HG03575 (cell line): ENCODE data around the gene BPIFB4.
"Not testable (repeated sequence)": the region's sequence is repeated elsewhere in the genome, so short reads cannot be mapped to it uniquely, and the experiment has no call there.

Source experiments
- ATAC-seq: cut with Tn5 transposase; IDR thresholded peaks from one replicate; pipeline ENCODE4 v1.9.1; 2021; ENCODE audit not compliant: unreplicated experiment, insufficient number of reproducible peaks, low FRiP score; ENCODE audit errors: extremely low read depth

The BPIFB4 gene

DNA sequence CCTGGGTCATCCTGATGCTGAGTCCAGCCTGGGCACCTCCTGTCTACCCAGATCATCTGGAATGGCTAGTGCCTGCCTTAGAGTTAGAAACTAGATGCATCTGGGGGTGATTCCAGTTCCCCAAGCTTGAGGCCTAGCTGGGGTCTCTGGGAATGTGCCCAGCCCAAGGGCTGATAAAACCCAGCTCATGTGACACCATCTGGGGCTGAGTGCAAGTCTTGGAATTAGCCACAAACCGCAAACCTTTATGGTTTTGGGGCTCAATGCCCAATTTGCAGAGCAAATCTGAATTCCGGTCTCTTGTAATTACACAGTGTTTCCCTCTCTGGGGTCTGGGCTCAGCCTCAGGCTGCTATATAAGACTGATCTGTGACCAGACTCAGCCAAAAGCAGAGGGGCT, at the start of gene BPIFB4:
Gene BPIFB4, plus strand, starts transcription at position 385 of the 400 bp plus-strand sequence. CDS start 1,884 bp downstream, outside the sequence.
- no peak for ATAC-seq

- no peak for ATAC-seq
These were observed 49.4 kb upstream of the BPIFB4 start for GRCh38 chr20:33030076-33030475.

- ATAC-seq = no peak
These were observed 48.9 kb upstream of the BPIFB4 start for GRCh38 chr20:33030569-33030968.

DNA sequence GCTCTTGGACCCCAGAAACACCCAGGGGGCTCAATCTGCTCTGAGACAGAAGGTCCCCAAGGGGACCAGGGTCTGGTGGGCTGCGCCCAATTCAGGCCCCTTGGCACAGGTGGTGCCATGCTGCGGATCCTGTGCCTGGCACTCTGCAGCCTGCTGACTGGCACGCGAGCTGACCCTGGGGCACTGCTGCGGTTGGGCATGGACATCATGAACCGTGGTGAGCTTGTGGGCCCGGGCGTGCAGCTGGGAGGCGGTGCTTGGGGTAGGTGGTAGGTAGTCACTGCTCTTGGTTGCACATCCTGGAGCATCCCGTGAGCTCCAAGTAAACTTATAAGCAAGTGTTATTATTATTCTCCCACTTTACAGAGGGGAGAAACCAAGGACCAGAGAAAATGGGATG, 47.9 kb upstream of the BPIFB4 start, which contains the start of gene BPIFB6:
Gene BPIFB6, plus strand, starts transcription at position 118 of the 400 bp plus-strand sequence. Its CDS starts 0 bp downstream, at position 118.
- no peak for ATAC-seq

- ATAC-seq = no peak
These were observed 46.9 kb upstream of the BPIFB4 start for GRCh38 chr20:33032555-33032954.

DNA sequence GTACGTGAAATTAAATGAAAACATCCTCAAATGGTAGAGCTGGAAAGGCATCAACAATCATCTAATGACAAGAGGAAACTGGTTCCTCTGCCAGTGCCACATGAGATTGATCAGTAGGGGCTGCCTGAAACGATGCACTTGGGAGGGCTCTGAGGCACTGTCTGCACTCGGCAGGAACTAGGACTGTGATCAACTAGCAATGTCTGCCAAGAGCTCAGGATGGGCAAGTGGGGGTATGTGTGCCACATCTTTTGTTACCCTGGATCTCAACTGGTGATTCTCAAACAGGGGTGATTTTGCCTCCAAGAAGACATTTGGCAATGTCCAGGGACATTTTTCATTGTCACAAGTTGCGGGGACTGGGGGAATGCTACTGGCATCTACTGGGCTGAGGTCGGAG, 46.1 kb upstream of the BPIFB4 start:
- no peak for ATAC-seq

DNA sequence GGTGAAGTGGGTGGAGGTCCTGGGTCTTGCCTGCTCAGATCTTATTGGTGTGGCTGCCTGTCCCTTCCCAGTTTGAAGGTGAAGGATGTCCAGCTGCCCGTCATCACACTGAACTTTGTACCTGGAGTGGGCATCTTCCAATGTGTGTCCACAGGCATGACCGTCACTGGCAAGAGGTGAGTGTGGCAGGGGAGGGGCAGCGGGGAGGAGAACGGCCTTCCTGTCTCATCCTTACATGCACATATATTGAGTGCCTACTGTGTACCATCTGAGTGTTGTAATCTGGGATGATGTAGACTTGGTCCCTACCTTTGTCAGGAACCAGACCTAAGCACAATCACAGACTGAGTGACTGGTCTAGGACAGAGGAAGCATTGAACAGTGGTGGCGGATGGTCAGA, 45.3 kb upstream of the BPIFB4 start:
- no peak for ATAC-seq

DNA sequence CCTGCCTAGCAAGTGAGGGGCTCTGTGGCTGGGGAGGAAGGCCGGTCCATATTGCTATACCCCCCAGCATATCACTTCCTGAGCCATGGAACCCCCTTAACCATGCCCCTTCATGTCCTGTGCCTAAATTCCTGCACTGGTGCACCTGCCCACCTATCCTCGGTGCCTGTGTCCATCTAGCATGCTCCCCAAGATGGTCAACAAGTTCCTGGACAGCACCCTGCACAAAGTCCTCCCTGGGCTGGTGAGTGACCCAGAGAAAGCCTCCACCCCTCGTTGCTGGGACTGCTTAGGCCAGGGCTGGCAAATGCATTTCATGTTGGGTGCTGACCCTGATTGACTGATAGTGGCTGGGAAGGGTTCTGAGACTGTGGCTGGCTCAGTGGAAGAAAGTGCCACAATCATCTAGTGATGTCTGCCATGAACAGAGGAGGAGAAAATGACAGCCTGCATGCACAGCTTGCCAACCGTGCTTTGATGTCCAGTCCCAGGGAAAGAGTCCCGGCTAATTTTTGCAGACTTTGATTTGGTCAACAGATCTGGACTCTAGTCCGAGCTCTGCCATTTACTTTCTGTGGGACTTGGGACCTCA, 44.4 kb upstream of the BPIFB4 start:
- no peak for ATAC-seq

DNA sequence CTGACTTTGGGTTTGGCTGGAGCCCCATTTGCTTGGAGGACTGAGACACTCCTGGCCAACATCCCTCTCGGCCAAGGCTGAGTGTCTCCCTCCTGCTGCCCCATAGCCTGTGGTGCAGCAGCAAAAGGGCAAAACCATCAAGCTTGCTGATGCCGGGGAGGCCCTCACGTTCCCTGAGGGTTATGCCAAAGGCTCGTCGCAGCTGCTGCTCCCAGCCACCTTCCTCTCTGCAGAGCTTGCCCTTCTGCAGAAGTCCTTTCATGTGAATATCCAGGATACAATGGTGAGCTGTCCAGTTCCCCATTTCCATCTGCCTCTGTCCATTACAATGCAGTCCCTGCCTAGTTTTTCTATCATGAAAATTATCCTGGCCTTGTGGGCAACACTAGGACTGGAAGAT, 42.0 kb upstream of the BPIFB4 start:
- no peak for ATAC-seq

DNA sequence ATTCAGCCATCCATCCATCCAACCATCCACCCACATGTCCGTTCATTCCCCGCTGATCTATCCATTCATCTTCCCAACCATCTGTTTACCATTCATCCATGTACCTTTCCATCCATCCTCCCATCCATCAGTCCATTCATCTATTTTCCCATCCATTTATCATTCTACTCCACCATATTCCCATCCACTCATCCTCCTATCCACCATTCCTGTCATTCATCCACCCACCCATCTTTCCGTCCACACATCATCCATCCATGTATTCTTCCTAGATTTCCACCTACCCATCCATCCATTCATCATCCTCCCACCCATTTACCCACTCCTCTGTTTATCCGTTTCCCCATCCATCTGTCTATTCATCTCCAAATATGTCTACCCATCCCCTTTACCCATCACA, 41.2 kb upstream of the BPIFB4 start:
- ATAC-seq = no peak

DNA sequence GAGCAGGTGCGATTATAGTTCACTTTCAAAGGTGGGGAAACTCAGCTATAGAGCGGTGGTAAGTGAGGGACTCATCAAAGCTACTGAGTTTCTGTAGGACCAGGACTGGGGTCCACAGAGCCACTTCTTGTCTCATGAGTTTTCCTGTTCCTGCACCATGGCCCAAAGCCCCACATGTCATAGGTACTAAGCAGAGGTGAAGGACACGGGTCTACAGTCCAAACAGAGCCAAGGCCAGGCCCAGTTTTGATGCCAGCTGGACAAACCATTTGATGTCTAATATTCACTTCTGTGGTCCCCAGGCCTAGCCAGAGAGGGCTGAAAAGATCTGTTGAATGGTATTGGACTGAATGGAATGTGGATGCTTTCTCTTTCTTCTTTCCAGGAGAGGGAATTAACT, 37.0 kb upstream of the BPIFB4 start:
- ATAC-seq = no peak

DNA sequence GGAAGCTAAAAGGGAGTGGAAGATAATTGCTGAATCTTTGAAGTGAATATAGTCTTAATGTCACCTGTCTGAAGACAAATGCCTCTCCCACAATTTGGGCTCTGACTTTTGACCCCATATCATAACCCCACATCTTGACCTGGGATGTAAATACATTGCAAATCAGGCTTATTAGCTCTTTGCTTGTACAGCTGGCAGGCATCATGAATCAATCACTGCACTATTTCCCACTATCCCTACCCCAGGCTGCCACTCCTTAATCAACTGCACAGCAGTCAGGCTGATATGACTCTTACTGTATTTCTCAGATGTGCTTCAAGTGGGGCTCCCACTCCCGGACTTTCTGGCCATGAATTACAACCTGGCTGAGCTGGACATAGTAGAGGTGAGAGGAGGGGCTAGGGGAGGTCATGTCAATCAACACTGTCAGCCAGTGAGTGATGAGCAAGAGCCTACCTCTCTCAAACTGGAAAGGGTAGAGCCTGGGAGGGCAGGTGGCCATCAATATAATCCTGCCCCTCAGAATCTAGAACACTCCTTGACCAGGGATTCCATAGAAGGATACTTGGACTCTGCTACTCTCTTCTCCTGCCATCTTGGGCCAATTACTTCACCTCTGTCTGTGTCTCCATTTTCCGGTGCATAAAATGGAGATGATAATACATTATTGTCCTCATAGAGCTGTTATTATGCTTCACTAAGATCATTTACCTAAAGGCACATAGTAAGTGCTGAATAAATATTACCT, 36.3 kb upstream of the BPIFB4 start:
- ATAC-seq = no peak

- no peak for ATAC-seq
These were observed 35.7 kb upstream of the BPIFB4 start for GRCh38 chr20:33043731-33044181.

DNA sequence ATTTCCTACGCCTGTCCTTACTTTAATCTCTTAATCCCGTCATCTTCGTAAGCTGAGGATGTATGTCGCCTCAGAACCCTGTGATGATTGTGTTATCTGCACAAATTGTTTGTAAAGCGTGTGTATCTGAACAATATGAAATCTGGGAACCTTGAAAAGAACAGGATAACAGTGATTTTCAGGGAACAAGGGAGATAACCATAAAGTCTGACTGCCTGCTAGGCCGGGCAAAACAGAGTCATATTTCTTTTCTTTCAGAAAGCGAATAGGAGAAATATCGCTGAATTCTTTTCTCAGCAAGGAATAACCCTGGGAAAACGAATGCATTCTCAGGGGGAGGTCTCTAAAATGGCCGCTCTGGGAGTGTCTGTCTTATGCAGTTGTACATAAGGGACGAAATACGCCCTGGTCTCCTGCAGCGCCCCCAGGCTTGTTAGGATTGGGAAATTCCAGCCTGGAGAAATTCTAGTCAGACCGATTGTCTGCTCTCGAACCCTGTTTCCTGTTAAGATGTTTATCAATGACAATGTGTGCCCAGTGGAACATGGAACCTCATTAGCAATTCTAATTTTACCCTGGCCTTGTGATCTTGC, 34.2 kb upstream of the BPIFB4 start:
- not testable (repeated sequence) for ATAC-seq

DNA sequence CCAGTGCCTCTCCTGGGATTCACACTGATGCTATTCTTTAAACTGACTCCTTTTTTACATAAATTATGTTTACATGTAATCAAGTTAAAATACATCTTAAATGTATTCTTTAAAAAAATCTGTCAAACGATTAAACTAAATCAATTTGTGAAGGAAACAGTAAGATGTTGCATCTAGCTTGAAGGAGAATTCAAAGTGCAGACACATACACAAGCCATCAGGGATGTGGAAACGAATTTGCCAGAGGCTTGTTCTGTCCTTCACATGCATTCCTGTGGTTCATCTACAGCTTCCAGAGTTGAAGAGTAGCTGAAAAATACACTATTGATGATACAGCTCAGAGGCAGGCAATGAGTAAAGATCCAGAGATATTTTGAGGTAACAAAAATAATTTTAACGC, 33.0 kb upstream of the BPIFB4 start:
- ATAC-seq = no peak

- ATAC-seq = no peak
These were observed 28.1 kb upstream of the BPIFB4 start for GRCh38 chr20:33051333-33051732.

DNA sequence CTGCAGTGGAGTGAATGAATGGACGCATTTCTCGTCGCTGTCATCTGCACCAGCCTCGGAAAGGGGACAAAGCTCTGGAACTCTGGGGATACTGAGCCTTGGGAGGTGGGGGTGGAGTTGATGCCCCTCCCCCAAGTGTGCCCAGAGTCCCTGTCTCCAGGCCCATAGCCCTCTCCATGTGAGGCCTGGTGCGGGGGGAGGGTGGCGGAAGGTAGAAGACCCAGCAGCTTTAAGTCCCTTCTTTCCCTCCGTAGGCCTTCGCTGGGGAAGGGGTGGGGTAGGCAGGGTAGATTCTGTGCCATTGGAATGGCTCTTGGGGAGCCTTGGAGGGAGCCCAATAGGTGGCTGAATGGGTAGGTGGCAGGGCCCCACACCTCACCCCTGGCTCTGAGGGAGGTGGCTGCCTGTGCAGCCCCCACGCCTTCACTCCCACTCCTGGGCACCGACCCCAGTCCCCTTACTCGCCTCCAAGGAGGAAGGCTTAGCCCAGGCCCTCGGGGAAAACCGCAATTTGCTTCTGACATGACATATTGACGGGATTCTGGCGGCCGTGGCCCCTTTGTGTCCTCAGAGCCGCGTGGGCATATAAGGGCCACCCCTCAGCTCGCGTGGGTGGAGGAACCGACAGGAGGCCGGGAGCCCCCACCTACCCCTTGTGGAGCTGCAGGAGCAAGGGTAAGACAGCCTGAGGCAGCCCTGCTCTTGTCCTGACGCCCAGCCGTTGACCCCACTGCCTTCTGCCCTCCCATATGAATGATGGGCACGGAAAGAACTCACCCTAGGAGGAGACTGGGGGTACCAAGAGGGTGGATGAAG, 25.9 kb upstream of the BPIFB4 start, which contains the start of gene BPIFB3:
Gene BPIFB3, plus strand, starts transcription at position 613 of the 816 bp plus-strand sequence. CDS start 1,533 bp downstream, outside the sequence.
- no peak for ATAC-seq

DNA sequence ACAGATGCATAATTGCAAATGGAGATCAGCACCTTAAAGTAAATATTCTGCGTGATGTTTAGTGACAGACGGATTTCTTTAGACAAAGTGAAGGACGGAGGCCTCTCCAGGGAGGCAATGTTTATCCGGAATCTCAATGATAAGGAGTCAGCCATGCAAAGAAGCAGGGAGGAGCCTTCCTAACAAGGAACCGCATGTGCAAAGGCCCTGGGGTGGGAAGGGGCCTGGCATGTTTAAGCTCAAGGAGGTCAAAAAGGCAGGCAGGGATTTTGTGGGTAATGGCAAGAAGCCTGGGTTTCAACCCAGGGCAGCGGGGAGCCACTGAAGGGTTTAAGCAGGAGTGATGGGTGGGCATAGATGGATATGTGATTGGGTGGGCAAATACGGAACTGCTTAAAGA, 25.1 kb upstream of the BPIFB4 start:
- no peak for ATAC-seq

- ATAC-seq = no peak
These were observed 24.7 kb upstream of the BPIFB4 start for GRCh38 chr20:33054791-33055190.
